Vagina (tissue), 2 donors: ENCODE measurements around the gene DOCK2. TPM values are rescaled to one million over a fixed set of nuclear protein-coding genes. Genes with fewer than 3 reads are reported as not detected.

Experiments used
- DNase-seq, 2 donors: peaks; one replicate each; pipeline ENCODE4 v3.0.0-alpha.2; 2017; ENCODE audit errors: extremely low spot score in 2 of 2
- H3K27ac ChIP-seq: fragments of 200-600 bp; sonication (generic); one replicate; pipeline ENCODE4 v1.5.1; 2019
- H3K27me3 ChIP-seq: fragments of 200-600 bp; sonication (generic); one replicate; pipeline ENCODE4 v1.5.1; 2019
- H3K36me3 ChIP-seq, 2 donors: fragments of 200-600 bp; sonication (generic); one replicate each; pipeline ENCODE4 v1.5.1; 2017 to 2019
- H3K4me1 ChIP-seq: fragments of 200-600 bp; sonication (generic); one replicate; pipeline ENCODE4 v1.5.1; 2019
- H3K4me3 ChIP-seq, 2 donors: fragments of 200-600 bp; sonication (generic); 1 replicate in 1 of 2; 2 replicates in 1 of 2; pipeline ENCODE4 v1.5.1; 2016 to 2019
- H3K9me3 ChIP-seq: fragments of 200-600 bp; sonication (generic); one replicate; pipeline ENCODE4 v1.5.1; 2019
- POLR2A ChIP-seq, 2 donors: fragments of 450-650 bp; IDR thresholded peaks; one replicate each; pipeline ENCODE4 v1.6.1; 2017; ENCODE audit warnings: antibody characterized with exemption in 2 of 2, mild to moderate bottlenecking in 2 of 2, moderate library complexity in 2 of 2
- POLR2AphosphoS5 ChIP-seq, 2 donors: sonication (generic); formaldehyde crosslinking; IDR thresholded peaks; one replicate each; pipeline ENCODE4 v1.9.0; 2017; ENCODE audit warnings: antibody characterized with exemption in 2 of 2, mild to moderate bottlenecking in 2 of 2, low read depth in 1 of 2; ENCODE audit not compliant: insufficient read depth in 1 of 2
- intact Hi-C: fragments of 100-400 bp; cut with DNase I; formaldehyde crosslinking; loops from one replicate; pipeline ENCODE4 v1.15.1; 2023
- total RNA-seq: library from RNA; depleted of rRNA; stranded (reverse); fragments of >200 nt; gene quantifications from one replicate; pipeline ENCODE4 v1.2.3, GENCODE V29; 2016
- TF ChIP-seq, protein P1 (sequence below), 3 experiments: fragments of 450-650 bp in 2 of 3; fragments of 200-600 bp in 1 of 3; sonication (generic) in 1 of 3; IDR thresholded peaks; one replicate each; pipeline ENCODE4 v1.5.1; 2017 to 2019; ENCODE audit warnings: antibody characterized with exemption in 3 of 3, mild to moderate bottlenecking in 2 of 3, moderate library complexity in 2 of 3

DOCK2 gene
- total RNA-seq, 1 donor from 2014 or later: 18.2 TPM

DNA sequence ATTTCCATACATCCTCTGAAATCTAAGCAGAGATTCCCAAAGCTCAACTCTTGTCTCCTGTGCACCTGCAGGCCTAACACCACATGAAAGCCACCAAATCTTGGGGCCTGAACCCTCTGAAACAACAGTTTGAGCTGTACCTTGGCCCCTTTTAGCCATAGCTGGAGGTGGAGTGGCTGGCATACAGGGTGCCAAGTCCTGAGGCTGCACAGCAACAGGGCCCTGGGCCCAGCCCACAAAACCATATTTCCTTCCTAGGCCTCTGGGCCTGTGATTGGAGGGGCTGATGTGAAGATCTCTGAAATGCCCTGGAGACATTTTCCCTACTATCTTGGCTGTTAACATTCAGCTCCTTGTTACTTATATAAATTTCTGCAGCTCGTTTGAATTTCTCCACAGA is 26.5 kb downstream of the DOCK2 start:
- intact Hi-C loops: no loop called here
- H3K4me1 ChIP-seq: no peaks in the 10 kb centered on the region
- H3K9me3 ChIP-seq: no peaks in the 10 kb centered on the region
- DNase-seq: no peak
- no peaks in the 10 kb centered on the region for H3K36me3 ChIP-seq
- H3K27ac ChIP-seq: no peak overlapping the region
- H3K4me3 ChIP-seq: no peak overlapping the region
- TF ChIP-seq POLR2A (IDR thresholded peaks at IDR 0.05) (no peak), POLR2AphosphoS5 (IDR thresholded peaks at IDR 0.05; ENCODE audit: insufficient read depth in 1 of 2, low read depth in 1 of 2) (no peak)
- TF ChIP-seq, protein P1, sequence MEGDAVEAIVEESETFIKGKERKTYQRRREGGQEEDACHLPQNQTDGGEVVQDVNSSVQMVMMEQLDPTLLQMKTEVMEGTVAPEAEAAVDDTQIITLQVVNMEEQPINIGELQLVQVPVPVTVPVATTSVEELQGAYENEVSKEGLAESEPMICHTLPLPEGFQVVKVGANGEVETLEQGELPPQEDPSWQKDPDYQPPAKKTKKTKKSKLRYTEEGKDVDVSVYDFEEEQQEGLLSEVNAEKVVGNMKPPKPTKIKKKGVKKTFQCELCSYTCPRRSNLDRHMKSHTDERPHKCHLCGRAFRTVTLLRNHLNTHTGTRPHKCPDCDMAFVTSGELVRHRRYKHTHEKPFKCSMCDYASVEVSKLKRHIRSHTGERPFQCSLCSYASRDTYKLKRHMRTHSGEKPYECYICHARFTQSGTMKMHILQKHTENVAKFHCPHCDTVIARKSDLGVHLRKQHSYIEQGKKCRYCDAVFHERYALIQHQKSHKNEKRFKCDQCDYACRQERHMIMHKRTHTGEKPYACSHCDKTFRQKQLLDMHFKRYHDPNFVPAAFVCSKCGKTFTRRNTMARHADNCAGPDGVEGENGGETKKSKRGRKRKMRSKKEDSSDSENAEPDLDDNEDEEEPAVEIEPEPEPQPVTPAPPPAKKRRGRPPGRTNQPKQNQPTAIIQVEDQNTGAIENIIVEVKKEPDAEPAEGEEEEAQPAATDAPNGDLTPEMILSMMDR (IDR thresholded peaks at IDR 0.05): no peak
- H3K27me3 ChIP-seq: no peaks in the 10 kb centered on the region

DNA sequence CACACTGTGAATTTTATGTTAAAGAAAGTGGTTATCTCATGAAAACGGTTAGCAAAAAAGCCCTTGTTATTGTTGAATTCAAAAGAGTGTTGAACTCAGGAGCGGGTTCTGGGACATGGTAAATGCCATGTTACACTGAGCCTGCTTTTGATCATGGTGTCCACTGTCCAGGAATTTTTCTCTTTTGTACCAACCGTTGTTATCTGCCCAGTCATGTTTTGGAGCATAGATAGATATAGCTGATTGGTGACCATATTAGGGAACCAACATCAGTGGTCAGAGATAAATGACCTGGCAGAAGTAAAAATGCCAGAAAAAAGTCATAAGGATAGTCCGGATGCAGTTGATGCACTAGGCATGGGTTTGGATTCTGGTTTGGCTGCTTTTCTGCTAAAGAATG is 29.3 kb downstream of the DOCK2 start:
- no peak for DNase-seq
- H3K27ac ChIP-seq: no peak overlapping the region
- intact Hi-C loops: no loop called here
- H3K36me3 ChIP-seq: no peaks in the 10 kb centered on the region
- no peak overlapping the region for H3K4me3 ChIP-seq
- H3K9me3 ChIP-seq: no peaks in the 10 kb centered on the region
- H3K4me1 ChIP-seq: no peaks in the 10 kb centered on the region
- no peak for TF ChIP-seq POLR2A (IDR thresholded peaks at IDR 0.05)
- TF ChIP-seq POLR2AphosphoS5 (IDR thresholded peaks at IDR 0.05; ENCODE audit: insufficient read depth in 1 of 2, low read depth in 1 of 2): no peak
- TF ChIP-seq, protein P1 (IDR thresholded peaks at IDR 0.05): no peak
- no peaks in the 10 kb centered on the region for H3K27me3 ChIP-seq

DNA sequence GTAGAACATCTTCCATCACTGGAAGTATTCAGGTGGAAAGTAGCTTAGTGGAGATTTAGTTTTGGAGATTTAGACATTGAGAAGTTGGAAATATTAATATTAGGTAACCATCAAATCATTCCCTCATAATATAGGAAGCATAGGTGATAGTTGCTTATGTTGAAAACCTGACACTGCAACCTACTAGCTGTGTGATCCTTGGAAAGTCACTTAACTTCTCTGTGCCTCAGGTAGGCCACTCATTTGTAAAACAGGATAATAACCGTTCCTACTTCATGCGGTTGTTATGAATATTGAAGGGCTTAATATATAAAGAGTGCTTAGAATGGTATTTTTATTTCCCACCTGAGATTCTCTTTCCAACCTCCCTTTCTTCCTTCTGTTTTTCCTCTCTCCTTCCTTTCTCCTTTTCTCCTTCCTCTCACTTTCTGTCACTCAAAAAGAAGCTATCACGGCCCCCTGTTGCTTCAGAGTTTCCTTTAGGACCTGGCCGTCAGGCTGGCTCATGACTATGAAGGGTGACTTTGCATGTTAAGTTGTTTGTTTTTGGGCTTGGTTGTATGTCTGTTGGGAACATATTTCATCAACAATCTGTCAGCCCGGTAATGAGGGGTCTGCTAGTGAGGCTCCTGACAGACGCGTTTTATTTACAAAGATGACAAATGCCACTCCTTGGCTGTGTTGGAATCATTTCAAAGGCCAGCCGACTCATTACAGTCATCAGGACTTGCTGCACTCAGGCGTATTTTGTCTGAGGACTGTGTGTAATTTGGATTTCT is 31.0 kb downstream of the DOCK2 start:
- H3K27me3 ChIP-seq: no peaks in the 10 kb centered on the region
- no peaks in the 10 kb centered on the region for H3K4me1 ChIP-seq
- H3K27ac ChIP-seq: no peak overlapping the region
- no peak for TF ChIP-seq POLR2AphosphoS5 (IDR thresholded peaks at IDR 0.05; ENCODE audit: insufficient read depth in 1 of 2, low read depth in 1 of 2)
- no peak for TF ChIP-seq POLR2A (IDR thresholded peaks at IDR 0.05)
- TF ChIP-seq, protein P1 (IDR thresholded peaks at IDR 0.05): no peak
- no peaks in the 10 kb centered on the region for H3K36me3 ChIP-seq
- H3K9me3 ChIP-seq: no peaks in the 10 kb centered on the region
- no peak overlapping the region for H3K4me3 ChIP-seq
- no peak for DNase-seq
- intact Hi-C loops: no loop called here

DNA sequence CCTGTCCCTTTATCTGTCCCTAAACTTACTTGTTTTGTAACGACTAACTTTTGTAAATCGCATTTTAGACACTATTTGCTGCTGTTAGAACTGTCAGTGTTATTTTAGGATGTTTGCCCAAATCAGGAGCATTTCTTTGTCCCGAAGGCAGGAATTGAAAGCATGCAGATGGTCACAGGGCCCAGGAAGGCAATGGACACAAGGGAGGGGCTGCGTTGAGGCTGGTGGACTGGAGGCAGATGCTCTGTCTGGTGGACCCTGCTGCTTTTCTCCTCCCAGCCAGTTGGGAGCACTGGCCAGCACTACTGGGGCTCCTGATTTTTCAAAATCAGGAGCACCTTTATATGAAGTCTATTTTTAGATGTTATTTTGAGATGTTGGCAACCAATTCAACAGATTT is 31.7 kb downstream of the DOCK2 start:
- no peaks in the 10 kb centered on the region for H3K36me3 ChIP-seq
- no peaks in the 10 kb centered on the region for H3K9me3 ChIP-seq
- intact Hi-C loops: no loop called here
- no peak overlapping the region for H3K27ac ChIP-seq
- no peaks in the 10 kb centered on the region for H3K4me1 ChIP-seq
- H3K4me3 ChIP-seq: no peak overlapping the region
- no peak for DNase-seq
- TF ChIP-seq POLR2A (IDR thresholded peaks at IDR 0.05) (no peak), POLR2AphosphoS5 (IDR thresholded peaks at IDR 0.05; ENCODE audit: insufficient read depth in 1 of 2, low read depth in 1 of 2) (no peak)
- TF ChIP-seq, protein P1 (IDR thresholded peaks at IDR 0.05): no peak
- H3K27me3 ChIP-seq: no peaks in the 10 kb centered on the region

DNA sequence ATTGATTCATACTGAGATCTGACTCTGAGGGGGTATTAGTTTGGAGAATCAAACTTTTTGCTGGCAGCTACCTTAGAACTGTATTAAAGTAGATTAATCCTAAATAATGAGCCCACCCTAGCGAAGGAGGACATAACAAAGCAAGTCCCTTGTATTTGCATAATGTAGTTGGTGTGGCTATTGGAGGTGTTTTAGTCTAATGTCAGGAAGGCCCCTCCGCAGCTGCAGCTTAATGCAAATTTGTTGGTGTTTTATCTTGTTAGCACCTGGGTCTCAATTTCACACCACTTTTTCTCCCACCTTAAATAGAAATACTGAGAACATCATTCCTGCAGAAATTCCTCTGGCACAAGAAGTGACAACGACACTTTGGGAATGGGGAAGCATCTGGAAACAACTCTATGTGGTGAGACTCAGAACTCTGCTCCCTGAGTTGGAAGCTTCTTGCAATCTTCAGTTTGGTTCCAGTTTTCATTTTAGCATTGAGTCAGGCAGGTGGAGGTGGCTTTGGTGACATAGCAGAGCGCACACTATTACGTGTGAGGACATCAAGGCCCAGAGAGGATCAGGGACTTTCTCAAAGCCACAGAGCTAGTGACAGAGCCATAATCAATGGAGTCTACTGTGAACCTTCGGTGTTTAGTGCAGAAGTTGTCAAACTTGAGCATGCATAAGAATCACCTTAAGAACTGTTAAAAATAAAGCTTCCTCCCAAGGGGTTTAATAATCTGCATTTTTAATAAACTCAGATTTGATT is 33.9 kb downstream of the DOCK2 start:
- no peak for TF ChIP-seq POLR2A (IDR thresholded peaks at IDR 0.05)
- TF ChIP-seq, protein P1 (IDR thresholded peaks at IDR 0.05): no peak
- TF ChIP-seq POLR2AphosphoS5 (IDR thresholded peaks at IDR 0.05; ENCODE audit: insufficient read depth in 1 of 2, low read depth in 1 of 2): no peak
- H3K27ac ChIP-seq: no peak overlapping the region
- no peaks in the 10 kb centered on the region for H3K9me3 ChIP-seq
- DNase-seq: no peak
- no peaks in the 10 kb centered on the region for H3K27me3 ChIP-seq
- no peak overlapping the region for H3K4me3 ChIP-seq
- H3K36me3 ChIP-seq: no peaks in the 10 kb centered on the region
- intact Hi-C loops: no loop called here
- no peaks in the 10 kb centered on the region for H3K4me1 ChIP-seq
